Measurements from ENCODE around the gene C1orf56. TPM values are rescaled to one million over a fixed set of nuclear protein-coding genes. Genes with fewer than 3 reads are reported as not detected.

C1orf56 gene
- polyA plus RNA-seq, 1 donor from 2014 or later = 0.87 TPM

- peaks cover 72% of the 10 kb centered on the region for H3K79me2 ChIP-seq (replicated peaks; ENCODE audit: insufficient read depth, low read length)
Measured at GRCh38 chr1:151067185-151067584, 19.6 kb downstream of the C1orf56 start.

GRCh38 chr1:151069103-151069486, 21.5 kb downstream of the C1orf56 start:
- Histone ChIP-seq H3K9me3 (ENCODE audit: low read length) (no peaks in the 10 kb centered on the region), H3K4me2 (ENCODE audit: low read length) (no peak overlapping the region), H3K27ac (ENCODE audit: low read length) (no peak overlapping the region)
- TF ChIP-seq REST (IDR thresholded peaks at IDR 0.05; ENCODE audit: borderline replicate concordance) = no peak
- no peak for TF ChIP-seq MXI1 (conservative IDR thresholded peaks at IDR 0.05; ENCODE audit: poor library complexity, severe bottlenecking)
- TF ChIP-seq SMC3 (conservative IDR thresholded peaks at IDR 0.05; ENCODE audit: poor library complexity) = no peak
- TF ChIP-seq, protein P1, sequence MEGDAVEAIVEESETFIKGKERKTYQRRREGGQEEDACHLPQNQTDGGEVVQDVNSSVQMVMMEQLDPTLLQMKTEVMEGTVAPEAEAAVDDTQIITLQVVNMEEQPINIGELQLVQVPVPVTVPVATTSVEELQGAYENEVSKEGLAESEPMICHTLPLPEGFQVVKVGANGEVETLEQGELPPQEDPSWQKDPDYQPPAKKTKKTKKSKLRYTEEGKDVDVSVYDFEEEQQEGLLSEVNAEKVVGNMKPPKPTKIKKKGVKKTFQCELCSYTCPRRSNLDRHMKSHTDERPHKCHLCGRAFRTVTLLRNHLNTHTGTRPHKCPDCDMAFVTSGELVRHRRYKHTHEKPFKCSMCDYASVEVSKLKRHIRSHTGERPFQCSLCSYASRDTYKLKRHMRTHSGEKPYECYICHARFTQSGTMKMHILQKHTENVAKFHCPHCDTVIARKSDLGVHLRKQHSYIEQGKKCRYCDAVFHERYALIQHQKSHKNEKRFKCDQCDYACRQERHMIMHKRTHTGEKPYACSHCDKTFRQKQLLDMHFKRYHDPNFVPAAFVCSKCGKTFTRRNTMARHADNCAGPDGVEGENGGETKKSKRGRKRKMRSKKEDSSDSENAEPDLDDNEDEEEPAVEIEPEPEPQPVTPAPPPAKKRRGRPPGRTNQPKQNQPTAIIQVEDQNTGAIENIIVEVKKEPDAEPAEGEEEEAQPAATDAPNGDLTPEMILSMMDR (IDR thresholded peaks at IDR 0.05; ENCODE audit: poor library complexity, severe bottlenecking) = no peak
- TF ChIP-seq EZH2 (IDR thresholded peaks at IDR 0.05; ENCODE audit: borderline replicate concordance, insufficient read depth, low read length, poor library complexity, severe bottlenecking) = no peak
- no peak for TF ChIP-seq POLR2AphosphoS5 (IDR thresholded peaks at IDR 0.05)
- no peak for TF ChIP-seq EP300 (conservative IDR thresholded peaks at IDR 0.05; ENCODE audit: poor library complexity, severe bottlenecking)
- no peak for TF ChIP-seq TAF1 (IDR thresholded peaks at IDR 0.05; ENCODE audit: low read depth)

More at GRCh38 chr1:151067185-151067584, 19.6 kb downstream of the C1orf56 start:
- no peaks in the 10 kb centered on the region for H3K9me2 ChIP-seq (ENCODE audit: insufficient read depth, low read length)
- no peaks in the 10 kb centered on the region for H3K9me3 ChIP-seq (ENCODE audit: low read length)
- no peaks in the 10 kb centered on the region for H4K20me1 ChIP-seq (ENCODE audit: insufficient read depth)
- H3F3A ChIP-seq (ENCODE audit: insufficient read depth, low read length, poor library complexity, severe bottlenecking) = no peaks in the 10 kb centered on the region
- H3K4me2 ChIP-seq (ENCODE audit: low read length) = no peak overlapping the region
- peaks cover 10% of the 10 kb centered on the region for H3K36me3 ChIP-seq (ENCODE audit: insufficient read depth, low read length)
- no peak overlapping the region for H3K9ac ChIP-seq (ENCODE audit: low read length)
- H3K27ac ChIP-seq (ENCODE audit: low read length) = no peak overlapping the region
- no peak overlapping the region for H3K4me3 ChIP-seq (ENCODE audit: low read length)
- TF ChIP-seq EZH2 (IDR thresholded peaks at IDR 0.05; ENCODE audit: borderline replicate concordance, insufficient read depth, low read length, poor library complexity, severe bottlenecking) = no peak
- TF ChIP-seq REST (IDR thresholded peaks at IDR 0.05; ENCODE audit: borderline replicate concordance) = no peak
- no peak for TF ChIP-seq TAF1 (IDR thresholded peaks at IDR 0.05; ENCODE audit: low read depth)
- TF ChIP-seq, protein P1 (IDR thresholded peaks at IDR 0.05; ENCODE audit: poor library complexity, severe bottlenecking) = no peak
- no peak for TF ChIP-seq EP300 (conservative IDR thresholded peaks at IDR 0.05; ENCODE audit: poor library complexity, severe bottlenecking)
- TF ChIP-seq MXI1 (conservative IDR thresholded peaks at IDR 0.05; ENCODE audit: poor library complexity, severe bottlenecking) = no peak
- TF ChIP-seq POLR2AphosphoS5 (IDR thresholded peaks at IDR 0.05) = no peak
- TF ChIP-seq RAD21 (conservative IDR thresholded peaks at IDR 0.05) = no peak
- no peak for TF ChIP-seq SMC3 (conservative IDR thresholded peaks at IDR 0.05; ENCODE audit: poor library complexity)
- H2AFZ ChIP-seq (ENCODE audit: low read depth, low read length) = no peak overlapping the region
- no peaks in the 10 kb centered on the region for H3K27me3 ChIP-seq (ENCODE audit: insufficient read depth, low read depth, low read length)

More at GRCh38 chr1:151069103-151069486, 21.5 kb downstream of the C1orf56 start:
- no peak overlapping the region for H3K4me3 ChIP-seq (ENCODE audit: low read length)
- H3F3A ChIP-seq (ENCODE audit: insufficient read depth, low read length, poor library complexity, severe bottlenecking) = no peaks in the 10 kb centered on the region
- no peaks in the 10 kb centered on the region for H4K20me1 ChIP-seq (ENCODE audit: insufficient read depth)
- no peaks in the 10 kb centered on the region for H3K27me3 ChIP-seq (ENCODE audit: insufficient read depth, low read depth, low read length)
- peaks cover 10% of the 10 kb centered on the region for H3K36me3 ChIP-seq (ENCODE audit: insufficient read depth, low read length)
- H3K9ac ChIP-seq (ENCODE audit: low read length) = no peak overlapping the region
- H3K79me2 ChIP-seq (replicated peaks; ENCODE audit: insufficient read depth, low read length) = peaks cover 54% of the 10 kb centered on the region
- H3K9me2 ChIP-seq (ENCODE audit: insufficient read depth, low read length) = no peaks in the 10 kb centered on the region
- no peak overlapping the region for H2AFZ ChIP-seq (ENCODE audit: low read depth, low read length)
